Glomerular visceral epithelial cell (primary cell): ENCODE measurements around the gene GLUD1.
"Not testable (repeated sequence)": the region's sequence is repeated elsewhere in the genome, so short reads cannot be mapped to it uniquely, and the experiment has no call there.

Experiments used
- DNase-seq: peaks from one replicate; pipeline ENCODE4 v3.0.0-alpha.2; 2016; ENCODE audit errors: extremely low spot score

Gene GLUD1

GRCh38 chr10:87090779-87091178, 3.9 kb downstream of the GLUD1 start:
- DNase-seq = peak; percentile 12

- DNase-seq = no peak
These were observed 4.9 kb downstream of the GLUD1 start for GRCh38 chr10:87089746-87090145.

DNA sequence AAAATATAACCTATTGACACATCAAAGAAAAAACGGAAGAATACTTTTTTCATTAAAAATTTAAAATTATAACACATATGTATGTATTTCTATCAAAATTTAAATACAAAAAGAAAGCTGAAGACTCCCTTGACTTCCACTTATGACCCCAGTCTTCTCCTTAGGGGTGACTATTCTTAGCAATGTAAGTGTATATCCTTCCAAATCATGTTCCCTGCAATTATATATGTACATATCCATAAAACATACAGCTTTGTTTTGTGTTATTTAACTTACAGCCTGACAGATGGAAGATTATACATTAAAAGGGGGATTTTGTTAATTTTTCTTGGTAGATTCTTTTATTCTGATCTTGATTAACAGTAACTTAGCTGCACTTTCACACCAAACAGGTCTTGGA, 9.1 kb downstream of the GLUD1 start:
- no peak for DNase-seq

DNA sequence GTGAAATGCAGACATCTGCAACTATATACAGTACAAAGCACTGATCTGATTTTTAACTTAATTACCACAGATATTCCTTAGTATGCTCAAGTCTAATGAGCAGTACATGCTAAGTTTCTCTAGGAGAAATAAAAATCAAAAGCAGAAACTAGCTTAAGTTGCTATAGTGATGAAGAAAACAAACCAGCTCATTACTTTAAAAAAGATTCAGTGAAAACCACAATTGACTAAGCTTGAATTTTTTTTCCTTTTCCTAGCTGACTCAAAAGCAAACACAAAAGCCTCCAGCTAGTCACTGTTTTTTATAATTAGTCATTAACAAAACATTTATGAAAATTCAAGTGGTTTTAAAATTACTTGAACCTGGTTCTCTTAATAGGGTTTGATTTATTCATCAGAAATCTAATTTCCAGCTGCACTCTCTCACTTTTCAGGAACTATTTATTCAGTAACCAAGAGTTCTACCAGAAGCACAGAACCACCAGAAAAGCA, 10.3 kb downstream of the GLUD1 start:
- DNase-seq = peak; percentile 58

- peak; percentile 61 for DNase-seq
These were observed 10.9 kb downstream of the GLUD1 start for GRCh38 chr10:87083576-87084290.

DNA sequence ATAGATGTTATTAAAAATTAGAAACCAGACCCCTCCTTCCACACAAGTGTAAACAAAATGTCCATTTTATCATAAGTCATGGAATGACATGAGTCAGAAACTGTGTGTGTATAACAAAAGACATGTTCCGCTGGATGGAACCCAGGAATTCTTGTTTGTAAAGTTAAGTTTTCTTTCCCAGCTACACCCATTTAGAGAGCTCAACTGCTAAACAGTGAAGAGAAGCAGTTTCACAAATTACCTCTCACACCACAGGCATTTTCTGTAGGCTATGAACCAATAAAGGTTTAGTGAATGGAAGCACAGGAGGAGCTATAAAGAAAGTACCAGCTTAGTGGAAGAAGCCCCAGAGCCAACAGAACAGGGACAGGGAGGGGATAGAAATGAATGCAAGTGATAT, 12.4 kb downstream of the GLUD1 start:
- DNase-seq = peak; percentile 81

- not testable (repeated sequence) for DNase-seq
These were observed 13.1 kb downstream of the GLUD1 start for GRCh38 chr10:87081574-87081973.

GRCh38 chr10:87080621-87081020, 14.0 kb downstream of the GLUD1 start:
- DNase-seq = not testable (repeated sequence)

DNA sequence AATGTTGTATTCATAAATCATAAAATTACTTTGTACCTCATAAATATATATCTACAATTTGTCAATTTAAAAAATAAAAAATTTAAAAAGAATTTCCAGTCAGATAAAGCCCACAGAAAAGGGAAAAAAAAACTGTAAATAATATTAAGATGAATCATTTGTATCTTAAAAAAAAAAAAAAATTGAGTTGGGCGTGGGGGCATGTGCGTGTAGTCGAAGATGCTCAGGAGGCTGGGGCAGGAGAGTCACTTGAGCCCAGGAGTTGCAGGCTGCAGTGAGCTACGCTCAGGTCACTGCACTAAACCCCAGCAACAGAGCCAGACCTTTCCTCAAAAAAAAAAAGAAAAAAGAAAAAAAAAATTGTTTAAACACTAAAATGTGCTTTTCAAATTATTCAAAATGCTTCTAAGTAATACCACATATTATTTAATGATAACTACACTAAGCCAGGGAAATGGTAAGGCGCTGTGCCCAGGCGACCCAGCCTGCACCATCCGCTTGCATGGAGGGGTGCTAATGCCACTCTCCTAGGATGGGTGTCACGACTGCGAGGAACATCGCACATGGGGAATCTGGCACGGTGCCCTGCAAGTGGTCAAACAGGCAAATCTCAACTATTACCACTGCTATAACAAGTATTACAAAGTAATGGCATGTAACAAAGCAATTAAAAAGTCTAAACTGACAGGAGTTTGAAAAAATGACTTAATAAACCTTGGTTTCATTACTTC, 15.4 kb downstream of the GLUD1 start:
- peak; percentile 25 for DNase-seq

- DNase-seq = not testable (repeated sequence)
These were observed 18.2 kb downstream of the GLUD1 start for GRCh38 chr10:87076421-87076820.

DNA sequence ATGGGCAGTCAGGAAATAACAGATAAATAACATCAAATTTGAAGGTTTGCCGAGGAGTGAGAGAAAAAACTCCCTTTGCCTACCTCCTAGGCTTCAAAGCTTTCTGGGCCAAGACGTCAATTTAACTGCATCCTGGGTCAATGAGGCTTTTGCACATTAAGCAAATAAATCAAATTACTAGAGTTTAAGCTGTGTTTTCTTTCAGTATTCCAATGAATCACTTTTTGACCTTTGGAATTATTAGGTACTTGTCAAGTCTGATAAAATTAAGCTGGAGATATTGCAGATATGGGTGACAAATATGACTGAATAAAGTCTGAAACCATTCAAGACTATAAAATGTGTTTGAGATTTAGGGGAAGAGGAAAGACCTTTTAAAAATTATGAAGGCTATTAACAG, 22.2 kb downstream of the GLUD1 start:
- DNase-seq = no peak

DNA sequence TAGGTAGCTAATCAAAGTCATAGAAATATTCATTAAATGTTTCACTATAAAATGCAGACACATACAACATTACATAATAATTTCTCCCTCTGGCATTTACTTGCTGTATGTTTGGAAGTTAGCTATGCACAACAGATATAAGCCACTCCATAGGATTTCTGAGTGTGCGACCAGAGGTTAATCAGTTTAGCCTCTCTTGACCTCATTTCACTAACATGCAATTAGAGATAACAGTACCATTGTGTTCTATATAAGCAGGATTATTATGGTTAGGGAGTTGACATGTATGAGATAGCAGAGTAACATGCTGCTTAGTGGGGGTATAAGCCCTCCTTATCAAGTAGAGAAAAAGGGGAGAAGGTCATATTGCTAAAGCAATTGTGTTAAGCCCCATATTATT, 26.4 kb downstream of the GLUD1 start:
- DNase-seq = no peak

DNA sequence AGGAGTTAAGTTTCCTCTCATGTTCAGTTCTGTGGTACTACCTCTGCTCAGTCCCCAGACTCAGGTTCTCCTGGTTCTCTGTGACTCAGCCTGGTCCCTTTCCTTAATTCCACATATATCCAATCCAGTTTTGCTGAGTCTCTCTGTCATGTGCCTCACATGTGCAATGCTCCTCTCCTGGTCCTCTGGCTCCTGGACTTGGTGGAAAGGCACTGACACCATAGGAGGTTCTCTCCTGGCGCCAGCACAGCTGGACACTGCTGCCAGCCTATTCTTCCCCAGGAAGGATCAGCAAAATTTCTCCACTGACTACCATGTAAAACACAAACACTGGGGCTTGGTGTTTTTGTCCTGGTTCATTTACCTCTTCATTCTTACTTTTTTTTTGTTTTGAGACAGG, 27.8 kb downstream of the GLUD1 start:
- DNase-seq = no peak

- no peak for DNase-seq
These were observed 28.5 kb downstream of the GLUD1 start for GRCh38 chr10:87066178-87066577.

- no peak for DNase-seq
These were observed 30.0 kb downstream of the GLUD1 start for GRCh38 chr10:87064651-87065050.

DNA sequence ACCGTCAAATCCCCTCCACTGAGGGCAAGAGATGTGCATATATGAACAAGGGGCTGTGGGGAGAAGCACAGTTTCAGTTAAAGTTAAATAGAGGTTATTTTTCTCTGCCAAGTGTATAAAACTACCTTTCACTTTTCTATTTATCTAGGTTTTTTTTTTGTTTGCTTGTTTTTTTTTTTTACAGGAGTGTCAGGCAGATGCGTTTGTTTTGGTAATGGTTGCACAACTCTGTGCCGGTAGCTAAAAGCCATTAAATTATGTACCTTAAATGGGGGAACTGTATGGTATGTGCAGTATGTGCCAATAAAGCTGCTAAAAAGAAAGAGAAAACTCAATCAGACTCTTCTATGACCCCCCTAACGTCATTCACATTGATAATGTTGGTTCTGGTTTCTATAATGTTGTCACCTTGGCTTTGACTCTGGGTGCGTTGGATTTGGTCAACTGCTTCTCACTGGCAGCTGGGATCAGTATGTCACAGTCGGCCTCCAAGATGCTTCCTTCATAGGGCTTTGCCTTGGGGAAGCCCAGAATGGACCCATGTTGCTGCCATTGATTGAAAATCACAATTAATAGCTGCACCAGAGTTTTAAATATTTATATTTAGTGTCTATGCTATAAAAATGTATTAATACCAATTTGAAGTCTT, 34.2 kb downstream of the GLUD1 start:
- no peak for DNase-seq

DNA sequence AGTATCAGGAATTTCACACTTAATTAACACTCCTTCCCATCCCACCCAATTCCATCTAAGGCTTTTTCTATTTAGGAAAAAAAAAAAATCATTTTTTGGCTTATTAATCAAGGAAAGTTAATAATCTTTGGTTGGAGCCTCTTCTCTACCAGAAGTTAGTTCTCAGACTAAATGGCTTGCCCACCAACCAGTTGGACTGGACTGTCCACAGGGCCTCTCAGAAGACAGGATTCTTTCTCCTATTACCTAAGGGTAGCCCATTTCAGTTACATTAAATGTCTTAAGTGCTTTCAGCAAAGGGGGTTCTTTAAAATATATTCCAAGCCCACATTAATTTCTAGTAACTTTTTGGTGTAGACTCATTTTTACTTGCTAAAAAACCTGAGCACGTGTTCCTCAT, 35.2 kb downstream of the GLUD1 start:
- no peak for DNase-seq

DNA sequence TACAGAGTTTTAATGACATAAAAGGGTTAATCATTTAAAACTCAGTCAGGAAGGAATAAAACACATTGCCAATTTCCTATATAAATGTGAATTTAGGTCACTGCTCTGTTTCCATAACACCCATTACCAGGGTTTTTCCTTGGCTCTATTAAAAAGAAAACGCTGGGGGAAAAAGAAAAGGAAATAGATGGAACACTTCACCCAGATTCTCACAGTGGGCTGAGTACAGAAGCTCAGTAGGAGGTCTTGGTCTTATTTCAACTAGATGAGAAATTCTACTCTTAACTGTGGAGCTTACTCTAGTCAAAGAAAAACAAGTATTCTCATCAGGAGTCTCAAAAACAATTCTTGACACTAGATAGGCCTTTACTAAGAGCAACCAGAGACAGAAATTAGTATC, 36.5 kb downstream of the GLUD1 start:
- no peak for DNase-seq

DNA sequence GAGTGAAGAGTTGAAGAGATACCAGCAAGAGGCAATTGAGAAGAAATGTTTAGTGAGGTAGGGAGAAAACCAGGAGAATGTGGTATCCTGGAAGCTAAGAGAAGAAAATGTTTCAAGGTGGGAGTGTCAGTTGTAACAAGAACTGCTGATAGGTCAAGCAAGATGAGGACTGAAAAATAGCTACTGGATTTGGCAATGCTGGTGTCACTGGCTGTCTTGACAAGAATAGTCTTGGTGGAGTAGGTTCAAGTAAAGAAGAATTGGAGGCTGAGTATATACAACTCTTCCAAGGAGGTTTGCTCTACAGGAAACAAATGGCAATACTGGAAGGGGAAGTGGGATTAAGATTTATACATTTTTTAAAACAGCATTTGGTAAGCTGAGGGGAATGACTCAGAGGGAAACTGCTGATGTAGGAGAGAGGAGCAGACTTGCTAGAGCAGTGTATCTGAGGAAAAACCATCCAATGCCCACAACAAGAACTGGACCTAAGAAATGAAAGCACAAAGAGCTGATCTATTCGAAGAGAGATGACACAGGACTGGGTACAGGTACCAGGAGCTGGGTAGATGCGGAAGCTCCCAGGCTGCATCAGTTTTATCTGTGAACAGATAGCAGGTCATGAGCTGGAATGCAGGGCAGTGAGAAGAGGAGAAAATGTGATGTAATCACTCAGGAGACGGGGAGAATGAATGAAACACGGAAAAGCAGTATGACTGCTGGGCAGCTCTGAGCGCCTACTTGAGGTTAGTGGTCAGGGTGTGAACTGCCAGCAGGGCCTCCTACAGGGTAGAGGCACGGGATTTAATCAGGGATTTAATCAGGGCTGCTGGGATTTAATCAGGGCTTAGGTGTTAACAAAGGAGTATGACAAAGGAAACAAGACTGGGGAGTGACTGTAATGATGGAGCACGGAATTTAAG, 40.0 kb downstream of the GLUD1 start:
- DNase-seq = peak; percentile 35

DNA sequence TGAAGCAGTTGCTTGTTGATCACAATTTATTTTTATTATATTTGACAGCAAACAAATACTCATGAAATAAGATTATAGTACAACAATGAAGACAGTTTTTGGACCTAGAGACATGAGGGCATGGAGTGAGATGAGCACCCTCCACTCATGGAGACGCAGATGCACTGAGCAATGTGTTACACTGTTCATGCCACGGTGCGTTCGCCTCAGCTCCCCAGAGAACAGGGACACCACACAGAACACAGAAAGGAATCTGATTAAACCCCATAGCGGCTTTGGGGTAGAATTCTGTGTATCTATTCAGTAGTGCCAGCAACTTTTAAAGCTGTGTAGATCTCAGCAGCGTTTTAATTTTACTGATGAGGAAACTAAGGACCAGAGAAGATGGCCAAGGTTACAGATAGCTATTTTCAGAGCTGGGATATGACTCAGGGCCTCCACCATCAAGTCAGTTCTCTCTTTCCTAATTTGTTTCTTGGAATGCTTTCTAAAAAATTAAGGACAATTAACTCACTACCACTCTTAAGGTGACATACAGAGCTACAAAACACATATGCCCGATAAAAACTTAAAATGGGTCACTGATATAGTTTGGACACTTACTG, 41.0 kb downstream of the GLUD1 start:
- DNase-seq = no peak

DNA sequence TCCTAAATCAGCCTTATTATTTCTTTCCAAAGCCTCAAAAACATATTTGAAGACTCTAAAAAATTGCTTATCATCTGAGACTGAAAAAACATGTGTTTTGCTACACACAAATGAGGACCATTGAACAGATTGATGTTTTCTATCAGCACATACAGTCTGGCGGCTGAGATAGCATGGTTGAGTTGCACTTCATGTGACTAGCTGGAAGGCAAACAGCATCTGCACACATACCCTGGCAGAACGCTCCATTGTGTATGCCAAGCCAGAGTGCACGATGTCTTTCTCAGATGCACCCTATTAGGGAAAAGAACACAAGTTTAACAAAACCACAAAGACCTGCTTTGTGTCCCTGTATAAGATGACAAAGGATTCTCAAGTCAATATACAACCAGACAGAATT, 41.5 kb downstream of the GLUD1 start:
- no peak for DNase-seq
